Retinal pigment epithelial cell (primary cell): ENCODE data around the gene SOBP.

Experiments
- DNase-seq: peaks from one replicate; pipeline ENCODE4 v3.0.0-alpha.2; 2010; ENCODE audit warnings: low read depth
- H3K4me3 ChIP-seq: 2 replicates; pipeline ENCODE4 v1.5.1; 2011; ENCODE audit warnings: mild to moderate bottlenecking, low read length, control low read depth, moderate library complexity
- CTCF ChIP-seq: conservative IDR thresholded peaks from 2 replicates; pipeline ENCODE4 v1.5.1; 2011; ENCODE audit warnings: low read depth, low read length, control low read depth, inconsistent platforms

Gene SOBP

GRCh38 chr6:107684996-107685395 is 195.1 kb downstream of the SOBP start:
- DNase-seq = no peak
- TF ChIP-seq CTCF = no peak

GRCh38 chr6:107689190-107689589 is 199.3 kb downstream of the SOBP start:
- no peak for TF ChIP-seq CTCF
- no peak for DNase-seq
- no peak overlapping the region for H3K4me3 ChIP-seq

More at GRCh38 chr6:107684996-107685395, 195.1 kb downstream of the SOBP start:
- H3K4me3 ChIP-seq = no peak overlapping the region

GRCh38 chr6:107689951-107690642 is 200.2 kb downstream of the SOBP start:
- TF ChIP-seq CTCF = no peak
- H3K4me3 ChIP-seq = no peak overlapping the region
- DNase-seq = no peak

- no peak overlapping the region for H3K4me3 ChIP-seq
- DNase-seq = no peak
- no peak for TF ChIP-seq CTCF
Observed at GRCh38 chr6:107690643-107691061, 200.7 kb downstream of the SOBP start.

GRCh38 chr6:107691062-107691751 is 201.3 kb downstream of the SOBP start:
- TF ChIP-seq CTCF = no peak
- H3K4me3 ChIP-seq = no peak overlapping the region
- no peak for DNase-seq

GRCh38 chr6:107692351-107692750 is 202.4 kb downstream of the SOBP start:
- DNase-seq = no peak
- H3K4me3 ChIP-seq = no peak overlapping the region
- TF ChIP-seq CTCF = no peak
